IMR-90 (cell line): ENCODE results near the gene FAT2. TPM values are rescaled to one million over a fixed set of nuclear protein-coding genes. Genes with fewer than 3 reads are reported as not detected.

ENCODE experiments used
- ATAC-seq: fragments of 200-7000 bp; cut with Tn5 transposase; 2 replicates; pipeline ENCODE4 v1.9.1; 2020; ENCODE audit warnings: low read depth, mild to moderate bottlenecking, moderate library complexity
- BruUV-seq: library from RNA; stranded (reverse); fragments of 400-500 nt; replicated peaks from 2 replicates; lab custom pipeline; 2021; lab: Mats Ljungman, UMichigan
- CTCF ChIA-PET: fragments of 300-600 bp; formaldehyde crosslinking; extraction: SDS; loops from one replicate; lab custom pipeline; 2021; ENCODE audit warnings: antibody characterized with exemption; lab: Yijun Ruan, JAX
- POLR2A ChIA-PET: fragments of 300-600 bp; sonication (Branson Sonifier 250); formaldehyde crosslinking; loops from one replicate; lab custom pipeline; 2022; ENCODE audit warnings: antibody characterized with exemption; ENCODE audit not compliant: unreplicated experiment; lab: Charles Lee
- DNase-seq: peaks from one replicate; pipeline ENCODE4 v3.0.0; 2013
- H2AFZ ChIP-seq: replicated peaks from 2 replicates; pipeline ENCODE3; 2013; ENCODE audit warnings: low read length, mild to moderate bottlenecking; ENCODE audit not compliant: poor library complexity
- H2AK5ac ChIP-seq: 2 replicates; pipeline ENCODE4 v1.6.1; 2013; ENCODE audit warnings: low read depth, low read length, inconsistent platforms
- H2AK9ac ChIP-seq: replicated peaks from 2 replicates; pipeline ENCODE3; 2013; ENCODE audit warnings: mild to moderate bottlenecking, low read depth, low read length, moderate library complexity; ENCODE audit not compliant: poor library complexity
- H2BK120ac ChIP-seq: 2 replicates; pipeline ENCODE4 v1.6.1; 2013; ENCODE audit warnings: low read depth, low read length, inconsistent platforms
- H2BK15ac ChIP-seq: 3 replicates; pipeline ENCODE4 v1.6.1; 2013; ENCODE audit warnings: low read depth, low read length, inconsistent platforms
- H2BK20ac ChIP-seq: 2 replicates; pipeline ENCODE4 v1.6.1; 2013; ENCODE audit warnings: low read depth, mild to moderate bottlenecking, inconsistent platforms, low read length, moderate library complexity
- H2BK5ac ChIP-seq: 2 replicates; pipeline ENCODE4 v1.6.1; 2013; ENCODE audit warnings: mild to moderate bottlenecking, low read depth, low read length, inconsistent platforms; ENCODE audit not compliant: poor library complexity, severe bottlenecking
- H3K14ac ChIP-seq: replicated peaks from 2 replicates; pipeline ENCODE4 v1.6.1; 2013; ENCODE audit warnings: low read depth, low read length, inconsistent platforms
- H3K18ac ChIP-seq: 2 replicates; pipeline ENCODE4 v1.6.1; 2013; ENCODE audit warnings: low read depth, low read length, control low read depth
- H3K23ac ChIP-seq: 2 replicates; pipeline ENCODE4 v1.6.1; 2013; ENCODE audit warnings: low read depth, low read length, inconsistent platforms
- H3K27ac ChIP-seq: 2 replicates; pipeline ENCODE4 v1.5.1; 2013; ENCODE audit warnings: mild to moderate bottlenecking, control low read depth, low read length; ENCODE audit not compliant: insufficient read depth
- H3K27me3 ChIP-seq: 2 replicates; pipeline ENCODE4 v1.6.1; 2013; ENCODE audit warnings: low read length; ENCODE audit not compliant: control insufficient read depth, insufficient read depth
- H3K36me3 ChIP-seq: 2 replicates; pipeline ENCODE4 v1.6.1; 2013; ENCODE audit warnings: low read length, mixed read lengths; ENCODE audit not compliant: control insufficient read depth, insufficient read depth
- H3K4ac ChIP-seq: 2 replicates; pipeline ENCODE4 v1.6.1; 2013; ENCODE audit warnings: low read depth, low read length, inconsistent platforms
- H3K4me1 ChIP-seq: 2 replicates; pipeline ENCODE4 v1.6.1; 2013; ENCODE audit warnings: low read length, mixed read lengths; ENCODE audit not compliant: control insufficient read depth, insufficient read depth
- H3K4me2 ChIP-seq: 2 replicates; pipeline ENCODE4 v1.6.1; 2013; ENCODE audit warnings: low read depth, mild to moderate bottlenecking, control low read depth, low read length, moderate library complexity
- H3K4me3 ChIP-seq: 2 replicates; pipeline ENCODE4 v1.5.1; 2013; ENCODE audit warnings: low read depth, mild to moderate bottlenecking, control low read depth, low read length, moderate library complexity; ENCODE audit not compliant: insufficient read depth
- H3K56ac ChIP-seq: 2 replicates; pipeline ENCODE4 v1.6.1; 2013; ENCODE audit warnings: low read length, inconsistent platforms; ENCODE audit not compliant: insufficient read depth; ENCODE audit errors: extremely low read depth
- H3K79me1 ChIP-seq, 2 experiments: 2 replicates each; pipeline ENCODE4 v1.6.1; 2013; ENCODE audit warnings: low read length in 2 of 2, inconsistent platforms in 1 of 2, low read depth in 1 of 2
- H3K9ac ChIP-seq: 2 replicates; pipeline ENCODE4 v1.6.1; 2013; ENCODE audit warnings: low read depth, low read length, control low read depth
- H3K9me1 ChIP-seq: 2 replicates; pipeline ENCODE4 v1.6.1; 2013; ENCODE audit warnings: low read length, inconsistent platforms; ENCODE audit not compliant: insufficient read depth
- H3K9me3 ChIP-seq: 2 replicates; pipeline ENCODE4 v1.6.1; 2013; ENCODE audit warnings: low read length; ENCODE audit not compliant: control insufficient read depth, insufficient read depth
- H4K20me1 ChIP-seq: 2 replicates; pipeline ENCODE4 v1.6.1; 2013; ENCODE audit warnings: low read length, inconsistent platforms; ENCODE audit not compliant: insufficient read depth
- H4K5ac ChIP-seq: 2 replicates; pipeline ENCODE4 v1.6.1; 2013; ENCODE audit warnings: mild to moderate bottlenecking, low read depth, low read length, control low read depth
- H4K8ac ChIP-seq, 2 experiments: 2 replicates each; pipeline ENCODE4 v1.6.1; 2013; ENCODE audit warnings: low read depth in 2 of 2, low read length in 2 of 2, control low read depth in 1 of 2, inconsistent platforms in 1 of 2
- H4K91ac ChIP-seq: 2 replicates; pipeline ENCODE4 v1.6.1; 2013; ENCODE audit warnings: low read depth, low read length, inconsistent platforms; ENCODE audit not compliant: insufficient read depth
- FOS ChIP-seq: fragments of 150-350 bp; IDR thresholded peaks from 2 replicates; pipeline ENCODE4 v1.6.1; 2016; ENCODE audit warnings: low read depth, low read length
- dilution Hi-C: fragments of 300-500 bp; cut with HindIII; formaldehyde crosslinking; loops from one replicate; pipeline ENCODE4 v1.14.3; 2018; ENCODE audit warnings: low sequenced_read_pairs; ENCODE audit not compliant: unreplicated experiment
- in situ Hi-C: fragments of 300-500 bp; cut with MboI; formaldehyde crosslinking; loops from 3 replicates; pipeline ENCODE4 v1.14.3; 2019; ENCODE audit warnings: low sequenced_read_pairs, inconsistent platforms, mixed read lengths
- intact Hi-C: fragments of 100-400 bp; cut with micrococcal nuclease; formaldehyde crosslinking; loops from 2 replicates; pipeline ENCODE4 v1.10.0; 2022
- polyA plus RNA-seq, 3 experiments: library from polyadenylated mRNA; depleted of rRNA; stranded (reverse); fragments of >200 nt; gene quantifications; 2 replicates each; pipeline ENCODE4 v1.2.3, GENCODE V29; 2012; ENCODE audit warnings: low replicate concordance in 1 of 3
- total RNA-seq: library from RNA; depleted of rRNA; stranded (reverse); fragments of >200 nt; gene quantifications from 2 replicates; pipeline ENCODE4 v1.2.3, GENCODE V29; 2012

Gene FAT2
- total and polyA plus RNA-seq, 2 of the 4 experiments (the other 2 are of a cell fraction) = under 0.01 to 0.03 TPM

- H2BK5ac ChIP-seq = no peak overlapping the region
- H2BK20ac ChIP-seq = no peak overlapping the region
- in situ Hi-C loops = no loop called here
- no peak overlapping the region for H3K9ac ChIP-seq
- no peak overlapping the region for H2AK5ac ChIP-seq
- no TSS peak for BruUV-seq
- dilution Hi-C loops = no loop called here
- H3K27ac ChIP-seq = no peak overlapping the region
- TF ChIP-seq FOS = no peak
- ATAC-seq = no peak
- no peak for DNase-seq
- no peak overlapping the region for H4K5ac ChIP-seq
- intact Hi-C loops = no loop called here
- no peaks in the 10 kb centered on the region for H3K79me1 ChIP-seq
- no peak overlapping the region for H3K14ac ChIP-seq
- CTCF ChIA-PET = no interaction called here
- H3K4me2 ChIP-seq = no peak overlapping the region
- H3K4me3 ChIP-seq = no peak overlapping the region
- no peak overlapping the region for H2AK9ac ChIP-seq
- no peaks in the 10 kb centered on the region for H3K9me1 ChIP-seq
- H2BK120ac ChIP-seq = no peak overlapping the region
- no peak overlapping the region for H4K8ac ChIP-seq
- no peaks in the 10 kb centered on the region for H3K36me3 ChIP-seq
- H2BK15ac ChIP-seq = no peak overlapping the region
- H3K56ac ChIP-seq = no peak overlapping the region
- H3K23ac ChIP-seq = no peak overlapping the region
- H3K4me1 ChIP-seq = no peaks in the 10 kb centered on the region
- no peak overlapping the region for H3K18ac ChIP-seq
- H4K91ac ChIP-seq = no peak overlapping the region
- peaks cover 4% of the 10 kb centered on the region for H3K27me3 ChIP-seq
- no peaks in the 10 kb centered on the region for H3K9me3 ChIP-seq
- no peaks in the 10 kb centered on the region for H4K20me1 ChIP-seq
- H2AFZ ChIP-seq = no peak overlapping the region
- no peak overlapping the region for H3K4ac ChIP-seq
- POLR2A ChIA-PET = no interaction called here
These were observed 17.4 kb upstream of the FAT2 start for GRCh38 chr5:151608522-151608921.
